Stimulated activated CD8-positive, alpha-beta memory T cell treated with anti-CD3 and anti-CD28 coated beads, Interleukin-2, amount 100 ng/mL, for 48 hours (primary cell): ENCODE results near the gene VCX2.
"Not testable (repeated sequence)": the region's sequence is repeated elsewhere in the genome, so short reads cannot be mapped to it uniquely, and the experiment has no call there.

Experiments
- DNase-seq, 2 donors: peaks; one replicate each; pipeline ENCODE4 v3.0.0-alpha.2; 2020; ENCODE audit warnings: low read depth in 2 of 2

The VCX2 gene

GRCh38 chrX:8171169-8171568, at the start of gene VCX2:
TSS of gene VCX2 (minus strand) at chrX:8171267. CDS start at chrX:8170643, 624 bp downstream.
- not testable (repeated sequence) for DNase-seq

- no peak for DNase-seq
Observed at GRCh38 chrX:8204943-8205342, 33.9 kb upstream of the VCX2 start.

- DNase-seq, result no peak
Observed at GRCh38 chrX:8204169-8204935, 33.3 kb upstream of the VCX2 start.

- DNase-seq, result no peak
Observed at GRCh38 chrX:8201896-8202331, 30.8 kb upstream of the VCX2 start.

- no peak for DNase-seq
Observed at GRCh38 chrX:8196776-8197175, 25.7 kb upstream of the VCX2 start.

- no peak for DNase-seq
Observed at GRCh38 chrX:8194216-8194615, 23.1 kb upstream of the VCX2 start.

GRCh38 chrX:8192276-8192675, 21.2 kb upstream of the VCX2 start:
- DNase-seq, result no peak

GRCh38 chrX:8191022-8191421, 20.0 kb upstream of the VCX2 start:
- DNase-seq, result no peak

GRCh38 chrX:8190341-8190830, 19.3 kb upstream of the VCX2 start:
- no peak for DNase-seq

- DNase-seq, result no peak
Observed at GRCh38 chrX:8189096-8189830, 18.2 kb upstream of the VCX2 start.

- DNase-seq, result no peak
Observed at GRCh38 chrX:8183346-8183745, 12.3 kb upstream of the VCX2 start.

- no peak for DNase-seq
Observed at GRCh38 chrX:8179656-8180055, 8.6 kb upstream of the VCX2 start.

GRCh38 chrX:8154011-8154410, 17.1 kb downstream of the VCX2 start:
- DNase-seq, result not testable (repeated sequence)

- DNase-seq, result no peak
Observed at GRCh38 chrX:8147226-8147625, 23.8 kb downstream of the VCX2 start.

GRCh38 chrX:8144925-8145324, 26.1 kb downstream of the VCX2 start:
- DNase-seq, result no peak

- no peak for DNase-seq
Observed at GRCh38 chrX:8141896-8142295, 29.2 kb downstream of the VCX2 start.

GRCh38 chrX:8140986-8141744, 29.9 kb downstream of the VCX2 start:
- no peak for DNase-seq

- DNase-seq, result no peak
Observed at GRCh38 chrX:8139716-8140115, 31.4 kb downstream of the VCX2 start.

- DNase-seq, result no peak
Observed at GRCh38 chrX:8138252-8138651, 32.8 kb downstream of the VCX2 start.

GRCh38 chrX:8126648-8127047, 44.4 kb downstream of the VCX2 start:
- no peak for DNase-seq

- DNase-seq, result no peak
Observed at GRCh38 chrX:8126092-8126491, 45.0 kb downstream of the VCX2 start.

GRCh38 chrX:8125566-8125965, 45.5 kb downstream of the VCX2 start:
- DNase-seq, result no peak
